ENCODE results near the gene LACTB. TPM values are rescaled to one million over a fixed set of nuclear protein-coding genes. Genes with fewer than 3 reads are reported as not detected.

The LACTB gene
- total RNA-seq, 2 donors from 2014 or later = 13.3 to 14.9 TPM

GRCh38 chr15:63126726-63127125 is 5.1 kb downstream of the LACTB start:
- 92% methylated on average over 2 to 3 of the region's 3 CpGs for WGBS, 2 experiments (ENCODE audit: insufficient coverage in 1 of 2, insufficient read length in 1 of 2)
- Histone ChIP-seq H3K9ac (ENCODE audit: extremely low read depth, low read length, poor library complexity, severe bottlenecking) (no peak overlapping the region), H3K9me3 (ENCODE audit: control insufficient read depth, low read length) (no peaks in the 10 kb centered on the region), H3K27me3 (ENCODE audit: control insufficient read depth, insufficient read depth, low read length, poor library complexity, severe bottlenecking) (no peaks in the 10 kb centered on the region), H3K36me3 (ENCODE audit: control insufficient read depth, insufficient read depth, low read length) (peaks cover 34% of the 10 kb centered on the region), H3K4me3 (ENCODE audit: low read length) (no peak overlapping the region), H3K27ac (ENCODE audit: low read depth, low read length) (no peak overlapping the region), H3K4me1 (ENCODE audit: control insufficient read depth, insufficient read depth, low read length) (peaks cover 3% of the 10 kb centered on the region)
- Mint-ChIP-seq H3K4me1 (peaks cover 3% of the 10 kb centered on the region), H3K27me3 (ENCODE audit: insufficient read depth) (no peaks in the 10 kb centered on the region), H3K36me3 (ENCODE audit: low read depth) (peaks cover 39% of the 10 kb centered on the region), H3K9me3 (no peaks in the 10 kb centered on the region), H3K4me3 (no peak overlapping the region), H3K27ac (no peak overlapping the region)
- no peak for TF ChIP-seq CTCF (conservative IDR thresholded peaks at IDR 0.05)
- no peak for DNase-seq

- Histone ChIP-seq H3K9ac (ENCODE audit: extremely low read depth, low read length, poor library complexity, severe bottlenecking) (no peak overlapping the region), H3K4me3 (ENCODE audit: low read length) (no peak overlapping the region), H3K36me3 (ENCODE audit: control insufficient read depth, insufficient read depth, low read length) (peaks cover 21% of the 10 kb centered on the region), H3K27ac (ENCODE audit: low read depth, low read length) (no peak overlapping the region), H3K4me1 (ENCODE audit: control insufficient read depth, insufficient read depth, low read length) (no peaks in the 10 kb centered on the region), H3K9me3 (ENCODE audit: control insufficient read depth, low read length) (no peaks in the 10 kb centered on the region), H3K27me3 (ENCODE audit: control insufficient read depth, insufficient read depth, low read length, poor library complexity, severe bottlenecking) (no peaks in the 10 kb centered on the region)
- Mint-ChIP-seq H3K36me3 (ENCODE audit: low read depth) (peaks cover 26% of the 10 kb centered on the region), H3K4me3 (no peak overlapping the region), H3K27ac (no peak overlapping the region), H3K9me3 (no peaks in the 10 kb centered on the region), H3K4me1 (peaks cover 9% of the 10 kb centered on the region), H3K27me3 (ENCODE audit: insufficient read depth) (no peaks in the 10 kb centered on the region)
- DNase-seq = no peak
- TF ChIP-seq CTCF (conservative IDR thresholded peaks at IDR 0.05) = no peak
- WGBS, 2 experiments (ENCODE audit: insufficient coverage in 1 of 2, insufficient read length in 1 of 2) = 79 to 100% methylated on average over 1 of the region's 1 CpG
Observed at GRCh38 chr15:63133786-63134185, 12.1 kb downstream of the LACTB start.

GRCh38 chr15:63134245-63134985 is 12.8 kb downstream of the LACTB start:
- Mint-ChIP-seq H3K27ac (no peak overlapping the region), H3K9me3 (no peaks in the 10 kb centered on the region), H3K4me1 (peaks cover 9% of the 10 kb centered on the region), H3K36me3 (ENCODE audit: low read depth) (peaks cover 24% of the 10 kb centered on the region), H3K4me3 (no peak overlapping the region), H3K27me3 (ENCODE audit: insufficient read depth) (no peaks in the 10 kb centered on the region)
- no peak overlapping the region for H3K27ac ChIP-seq (ENCODE audit: low read depth, low read length)
- peaks cover 15% of the 10 kb centered on the region for H3K36me3 ChIP-seq (ENCODE audit: control insufficient read depth, insufficient read depth, low read length)
- 94 to 100% methylated on average over 2 of the region's 2 CpGs for WGBS, 2 experiments (ENCODE audit: insufficient coverage in 1 of 2, insufficient read length in 1 of 2)
- H3K4me3 ChIP-seq (ENCODE audit: low read length) = no peak overlapping the region
- no peak for DNase-seq
- no peak for TF ChIP-seq CTCF (conservative IDR thresholded peaks at IDR 0.05)
- no peaks in the 10 kb centered on the region for H3K27me3 ChIP-seq (ENCODE audit: control insufficient read depth, insufficient read depth, low read length, poor library complexity, severe bottlenecking)
- H3K9me3 ChIP-seq (ENCODE audit: control insufficient read depth, low read length) = no peaks in the 10 kb centered on the region
- H3K4me1 ChIP-seq (ENCODE audit: control insufficient read depth, insufficient read depth, low read length) = no peaks in the 10 kb centered on the region
- H3K9ac ChIP-seq (ENCODE audit: extremely low read depth, low read length, poor library complexity, severe bottlenecking) = no peak overlapping the region
